Measurements from ENCODE around the gene MYO18B.

DNA sequence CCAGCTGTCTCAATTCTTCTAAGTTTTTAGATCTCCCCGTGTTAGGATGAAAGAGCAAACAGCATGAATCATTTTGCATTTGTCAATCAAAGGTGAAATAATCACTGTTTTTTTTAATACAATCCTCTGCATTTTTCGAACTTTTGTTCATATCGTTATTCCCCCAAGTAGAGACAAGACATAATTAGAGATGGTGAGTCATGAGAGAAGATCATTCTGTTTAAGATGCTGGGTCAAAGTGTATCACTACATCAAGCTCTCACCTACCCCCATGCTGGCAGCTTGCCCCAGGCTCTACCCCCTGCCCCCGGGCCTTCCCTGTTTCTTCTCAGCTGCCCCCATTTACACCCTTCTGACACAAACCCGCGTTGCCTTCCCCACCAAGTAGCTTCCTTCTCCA lies 30.5 kb upstream of the MYO18B start:
- TF ChIP-seq ZNF274 (IDR thresholded peaks at IDR 0.05; ENCODE audit: low read depth, low read length) (no peak), SIN3A (IDR thresholded peaks at IDR 0.05; ENCODE audit: low read depth) (no peak), POLR2AphosphoS5 (IDR thresholded peaks at IDR 0.05; ENCODE audit: low read depth, low read length) (no peak), ELF1 (IDR thresholded peaks at IDR 0.05; ENCODE audit: borderline replicate concordance, low read depth) (no peak), POLR2A (IDR thresholded peaks at IDR 0.05; ENCODE audit: borderline replicate concordance, extremely low read depth, insufficient read depth, insufficient read length) (no peak), CEBPB (IDR thresholded peaks at IDR 0.05; ENCODE audit: low read depth) (no peak), EZH2 (IDR thresholded peaks at IDR 0.05) (no peak)
- TF ChIP-seq, protein P1, sequence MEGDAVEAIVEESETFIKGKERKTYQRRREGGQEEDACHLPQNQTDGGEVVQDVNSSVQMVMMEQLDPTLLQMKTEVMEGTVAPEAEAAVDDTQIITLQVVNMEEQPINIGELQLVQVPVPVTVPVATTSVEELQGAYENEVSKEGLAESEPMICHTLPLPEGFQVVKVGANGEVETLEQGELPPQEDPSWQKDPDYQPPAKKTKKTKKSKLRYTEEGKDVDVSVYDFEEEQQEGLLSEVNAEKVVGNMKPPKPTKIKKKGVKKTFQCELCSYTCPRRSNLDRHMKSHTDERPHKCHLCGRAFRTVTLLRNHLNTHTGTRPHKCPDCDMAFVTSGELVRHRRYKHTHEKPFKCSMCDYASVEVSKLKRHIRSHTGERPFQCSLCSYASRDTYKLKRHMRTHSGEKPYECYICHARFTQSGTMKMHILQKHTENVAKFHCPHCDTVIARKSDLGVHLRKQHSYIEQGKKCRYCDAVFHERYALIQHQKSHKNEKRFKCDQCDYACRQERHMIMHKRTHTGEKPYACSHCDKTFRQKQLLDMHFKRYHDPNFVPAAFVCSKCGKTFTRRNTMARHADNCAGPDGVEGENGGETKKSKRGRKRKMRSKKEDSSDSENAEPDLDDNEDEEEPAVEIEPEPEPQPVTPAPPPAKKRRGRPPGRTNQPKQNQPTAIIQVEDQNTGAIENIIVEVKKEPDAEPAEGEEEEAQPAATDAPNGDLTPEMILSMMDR (IDR thresholded peaks at IDR 0.05 in 2 of 3, conservative IDR thresholded peaks at IDR 0.05 in 1 of 3; ENCODE audit: borderline replicate concordance in 1 of 3, insufficient read depth in 1 of 3, low read depth in 2 of 3, low read length in 2 of 3), result no peak
